Measurements from ENCODE around the gene MYF5.
"Not testable (repeated sequence)": the region's sequence is repeated elsewhere in the genome, so short reads cannot be mapped to it uniquely, and the experiment has no call there.

MYF5 gene

DNA sequence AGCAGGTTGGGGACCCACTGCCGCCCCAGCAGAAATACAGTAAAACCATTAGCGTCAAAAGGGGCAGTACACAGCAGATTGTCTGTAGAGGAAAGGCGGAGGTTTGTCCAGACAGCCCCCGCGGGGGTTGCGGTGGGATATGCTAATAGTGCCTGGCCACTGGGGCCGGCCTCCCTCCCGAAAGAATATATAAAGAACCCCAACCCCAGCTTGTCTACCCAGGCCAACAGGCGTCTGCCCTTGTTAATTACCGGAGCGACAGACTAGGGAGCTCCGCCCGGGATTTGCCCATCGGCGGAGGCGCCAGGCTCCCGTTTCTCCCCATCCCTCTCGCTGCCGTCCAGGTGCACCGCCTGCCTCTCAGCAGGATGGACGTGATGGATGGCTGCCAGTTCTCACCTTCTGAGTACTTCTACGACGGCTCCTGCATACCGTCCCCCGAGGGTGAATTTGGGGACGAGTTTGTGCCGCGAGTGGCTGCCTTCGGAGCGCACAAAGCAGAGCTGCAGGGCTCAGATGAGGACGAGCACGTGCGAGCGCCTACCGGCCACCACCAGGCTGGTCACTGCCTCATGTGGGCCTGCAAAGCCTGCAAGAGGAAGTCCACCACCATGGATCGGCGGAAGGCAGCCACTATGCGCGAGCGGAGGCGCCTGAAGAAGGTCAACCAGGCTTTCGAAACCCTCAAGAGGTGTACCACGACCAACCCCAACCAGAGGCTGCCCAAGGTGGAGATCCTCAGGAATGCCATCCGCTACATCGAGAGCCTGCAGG, at the start of gene MYF5:
TSS of gene MYF5 (plus strand) at position 217 of the 774 bp plus-strand sequence. CDS start at position 369, 152 bp downstream.
- no peak for DNase-seq (ENCODE audit: low read depth in 2 of 2, low spot score in 1 of 2)

DNA sequence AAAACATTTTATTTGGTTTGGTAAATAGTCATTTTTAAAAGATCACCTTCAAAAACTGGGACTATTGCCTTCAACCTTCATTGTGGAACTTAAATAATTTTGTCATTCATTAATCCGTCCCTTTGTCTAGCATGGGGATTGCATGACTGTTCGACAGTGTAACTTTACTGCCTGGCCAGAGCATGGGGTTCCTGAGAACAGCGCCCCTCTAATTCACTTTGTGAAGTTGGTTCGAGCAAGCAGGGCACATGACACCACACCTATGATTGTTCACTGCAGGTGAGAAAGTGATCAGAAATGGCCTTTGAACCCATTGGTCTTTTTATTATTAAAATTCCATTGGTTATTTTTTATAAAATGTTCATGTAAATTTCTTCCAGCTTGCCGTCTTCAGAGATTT, 46.5 kb upstream of the MYF5 start:
- DNase-seq (ENCODE audit: low read depth in 2 of 2, low spot score in 1 of 2), result no peak

DNA sequence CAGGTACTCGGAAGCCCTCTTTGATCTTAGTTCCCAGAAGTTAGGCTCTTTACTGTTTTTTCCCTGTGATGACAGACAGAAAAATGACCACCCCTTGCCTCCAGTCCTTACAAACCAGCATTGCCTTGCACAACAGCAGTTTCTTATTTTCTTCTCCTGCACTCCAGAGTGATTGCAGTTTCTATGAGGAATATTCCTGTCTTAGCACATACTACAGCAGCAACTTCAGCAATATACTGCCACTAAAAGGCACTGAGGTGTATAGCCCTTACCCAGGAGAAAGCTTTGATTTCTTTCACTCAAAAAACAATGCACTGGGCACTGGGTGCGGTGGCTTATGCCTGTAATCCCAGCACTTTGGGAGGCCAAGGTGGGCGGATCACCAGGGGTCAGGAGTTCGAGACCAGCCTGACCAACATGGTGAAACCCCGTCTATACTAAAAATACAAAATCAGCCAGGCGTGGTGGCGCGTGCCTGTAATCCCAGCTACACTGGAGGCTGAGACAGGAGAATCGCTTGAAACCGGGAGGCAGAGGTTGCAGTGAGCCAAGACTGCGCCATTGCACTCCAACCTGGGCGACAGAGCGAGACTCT, 40.6 kb upstream of the MYF5 start:
- DNase-seq (ENCODE audit: low read depth in 2 of 2, low spot score in 1 of 2), result not testable (repeated sequence)

DNA sequence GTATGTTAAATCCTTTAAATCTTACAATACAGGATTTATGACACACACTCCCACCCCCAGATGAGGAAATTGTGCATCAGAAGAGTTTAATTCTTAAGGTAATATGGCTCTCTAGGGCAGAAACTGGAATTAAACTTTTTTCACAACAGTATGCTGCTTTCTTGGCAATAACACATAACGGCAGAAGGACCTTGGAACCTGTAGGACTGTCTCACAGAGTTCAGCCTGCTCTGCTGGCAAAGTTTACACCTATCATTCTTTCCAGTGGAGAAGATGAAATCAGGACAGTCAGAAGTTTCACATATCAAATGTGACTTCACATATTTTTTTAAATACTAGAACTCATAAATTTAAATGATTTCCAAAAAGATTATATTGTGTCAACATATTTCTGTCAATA, 39.9 kb upstream of the MYF5 start:
- DNase-seq (ENCODE audit: low read depth in 2 of 2, low spot score in 1 of 2), result no peak

DNA sequence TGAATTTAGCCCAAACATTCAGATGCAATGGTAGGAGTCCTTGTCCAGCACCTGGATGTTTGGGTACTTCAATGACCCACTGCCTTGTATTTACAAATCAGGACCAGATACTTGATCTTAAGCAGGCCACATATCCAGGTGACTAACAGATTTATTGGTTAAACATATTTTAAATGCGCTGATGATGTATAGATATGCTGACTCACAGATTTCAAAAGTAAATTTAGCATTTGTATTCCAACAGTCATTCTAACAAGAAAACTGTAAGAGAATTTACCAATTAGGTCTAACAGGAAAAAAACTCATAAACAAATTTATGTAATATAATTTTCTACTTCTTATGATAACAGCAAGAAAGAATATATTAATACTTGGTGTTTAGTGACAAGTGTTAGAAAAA, 38.7 kb upstream of the MYF5 start:
- DNase-seq (ENCODE audit: low read depth in 2 of 2, low spot score in 1 of 2), result no peak

DNA sequence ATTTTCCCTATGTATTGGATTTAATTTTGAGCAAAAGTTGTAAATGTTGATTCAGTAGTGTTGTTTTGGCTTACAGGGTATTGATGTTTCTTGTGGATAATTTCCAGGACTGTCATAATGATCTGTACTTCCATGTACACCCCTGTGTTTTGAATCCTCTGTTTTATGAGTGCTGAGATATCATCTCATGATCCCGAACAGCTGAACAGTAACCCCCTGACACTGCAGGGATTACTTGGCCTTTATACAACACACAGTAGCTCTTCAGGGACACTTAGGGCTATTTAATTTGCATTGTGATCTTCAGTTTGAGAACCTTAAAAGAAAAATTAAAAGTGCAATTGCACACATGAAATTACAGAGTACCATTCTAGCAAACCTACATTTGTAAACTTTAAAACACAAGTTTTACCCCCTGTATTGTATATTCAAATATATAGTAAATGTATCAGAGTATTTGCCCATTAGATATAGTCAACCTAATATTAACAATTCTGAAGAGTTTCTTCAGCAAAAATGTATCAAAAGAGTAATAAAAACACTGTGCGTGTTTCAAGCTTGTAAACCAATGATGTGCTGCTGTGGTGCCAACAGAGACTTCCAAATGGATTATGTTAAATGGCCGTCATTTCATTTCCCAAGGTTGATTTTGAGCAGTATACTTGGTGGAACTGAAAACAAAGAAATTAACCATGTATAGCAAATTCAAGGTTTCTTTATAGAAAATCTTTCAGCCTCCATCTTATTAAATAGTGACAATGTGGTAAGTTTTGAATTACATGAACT, 37.2 kb upstream of the MYF5 start:
- no peak for DNase-seq (ENCODE audit: low read depth in 2 of 2, low spot score in 1 of 2)

DNA sequence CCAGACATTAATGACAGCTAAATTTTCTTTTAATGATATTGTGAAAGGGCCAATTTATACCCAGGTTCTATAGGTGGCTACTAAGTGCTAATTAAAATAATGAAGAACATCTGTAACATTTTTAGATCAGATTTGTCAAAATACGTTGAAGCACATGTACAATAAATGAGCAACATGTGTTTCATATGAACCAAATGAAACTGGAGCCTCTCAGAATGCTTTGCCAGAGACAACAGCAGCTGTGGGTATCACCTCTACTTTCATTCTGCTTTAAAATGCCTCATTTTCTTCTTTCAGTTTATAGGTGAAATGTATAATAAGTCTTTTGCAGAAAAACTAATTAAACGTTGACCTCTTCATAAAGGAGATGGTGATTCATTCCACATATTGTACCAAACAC, 35.4 kb upstream of the MYF5 start:
- no peak for DNase-seq (ENCODE audit: low read depth in 2 of 2, low spot score in 1 of 2)

DNA sequence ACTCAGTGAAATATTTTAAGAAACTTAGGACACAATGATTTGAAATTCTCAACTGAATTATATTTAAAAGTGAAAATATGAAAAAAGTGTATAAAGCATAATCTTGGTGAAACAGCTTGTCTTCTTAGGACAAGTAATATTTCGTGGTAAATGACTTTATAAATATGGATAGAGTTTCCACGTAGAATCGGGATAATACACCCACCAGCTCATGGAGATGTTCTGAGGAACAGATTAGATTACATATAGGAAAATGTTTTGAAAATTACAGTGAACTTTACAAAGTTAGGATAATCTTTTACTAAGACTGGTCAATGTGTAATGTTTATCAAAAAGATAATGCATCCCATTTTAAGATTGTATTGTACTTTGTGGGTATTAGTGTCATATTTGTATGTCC, 34.9 kb upstream of the MYF5 start:
- DNase-seq (ENCODE audit: low read depth in 2 of 2, low spot score in 1 of 2), result no peak

DNA sequence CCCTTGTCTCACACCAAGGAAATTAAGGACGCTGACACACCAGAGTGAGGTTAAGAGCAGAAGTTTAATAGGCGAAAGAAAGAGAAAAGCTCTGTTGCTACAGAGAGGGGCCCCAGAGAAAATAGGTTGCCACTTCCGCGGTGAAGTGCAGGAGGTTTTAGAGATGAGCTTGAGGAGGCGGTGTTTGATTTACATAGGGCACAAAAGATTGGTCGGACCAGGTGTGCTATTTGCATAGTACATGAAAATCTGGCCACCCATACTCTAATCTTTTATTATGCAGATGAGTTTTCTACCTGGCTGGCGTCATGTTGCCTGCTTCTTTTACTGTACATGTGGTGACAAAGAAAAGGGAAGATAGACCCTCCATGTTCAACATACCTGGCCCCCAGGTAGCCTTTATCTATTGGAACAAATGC, 32.6 kb upstream of the MYF5 start:
- no peak for DNase-seq (ENCODE audit: low read depth in 2 of 2, low spot score in 1 of 2)

DNA sequence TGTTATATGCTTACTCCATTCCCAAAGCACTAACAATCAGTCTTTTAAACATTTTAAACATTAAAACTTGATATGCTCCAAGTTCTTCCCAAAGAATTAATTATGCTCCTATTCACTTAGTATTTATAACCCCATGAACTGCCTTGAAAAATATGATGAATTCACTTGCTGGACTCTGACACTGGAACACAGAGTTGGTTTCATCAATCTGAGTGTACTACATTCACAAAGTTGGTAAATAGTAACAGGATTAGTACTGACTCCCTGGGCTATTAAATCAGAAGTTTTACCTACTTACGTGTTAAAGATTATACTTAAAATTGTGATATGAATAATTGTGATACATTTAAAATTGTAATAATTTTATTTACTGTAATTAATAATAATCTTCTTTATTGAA, 26.6 kb upstream of the MYF5 start:
- DNase-seq (ENCODE audit: low read depth in 2 of 2, low spot score in 1 of 2), result no peak

DNA sequence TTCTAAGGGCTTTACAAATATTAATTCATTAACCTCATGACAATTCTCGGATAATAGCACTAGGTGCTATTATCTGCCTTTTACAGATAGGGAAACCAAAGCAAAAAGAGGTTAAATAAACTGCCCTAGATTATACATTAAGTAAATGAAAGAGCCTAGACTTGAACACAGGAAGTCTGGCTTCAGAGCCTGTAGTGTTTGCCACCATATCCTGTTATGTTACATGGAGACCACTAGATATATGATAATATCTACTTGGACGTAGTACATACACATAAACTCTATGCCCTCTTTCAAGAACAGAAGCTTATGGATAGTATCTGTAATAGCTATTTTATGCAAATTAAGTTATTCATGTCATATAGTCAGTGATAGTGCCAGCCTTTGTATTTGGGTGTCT, 26.2 kb upstream of the MYF5 start:
- DNase-seq (ENCODE audit: low read depth in 2 of 2, low spot score in 1 of 2), result no peak

DNA sequence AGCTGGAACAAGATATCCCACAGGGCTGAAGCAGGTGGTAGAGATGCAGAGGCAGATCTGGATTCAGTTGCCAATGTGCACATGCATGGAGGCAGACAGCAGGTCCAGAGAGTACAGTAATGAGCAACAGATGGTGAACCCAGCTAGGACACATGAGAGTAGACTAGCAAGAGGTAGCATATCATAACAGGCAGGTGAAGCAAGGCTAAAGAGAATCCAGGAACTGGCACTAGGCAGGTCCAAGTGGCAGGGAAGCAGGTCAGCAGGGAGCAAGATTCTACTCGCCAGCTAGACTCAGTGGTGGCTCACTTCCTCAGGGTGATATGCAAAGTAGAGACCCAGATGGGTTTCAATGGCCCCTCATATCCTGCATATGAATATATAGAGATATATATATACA, 24.6 kb upstream of the MYF5 start:
- no peak for DNase-seq (ENCODE audit: low read depth in 2 of 2, low spot score in 1 of 2)

DNA sequence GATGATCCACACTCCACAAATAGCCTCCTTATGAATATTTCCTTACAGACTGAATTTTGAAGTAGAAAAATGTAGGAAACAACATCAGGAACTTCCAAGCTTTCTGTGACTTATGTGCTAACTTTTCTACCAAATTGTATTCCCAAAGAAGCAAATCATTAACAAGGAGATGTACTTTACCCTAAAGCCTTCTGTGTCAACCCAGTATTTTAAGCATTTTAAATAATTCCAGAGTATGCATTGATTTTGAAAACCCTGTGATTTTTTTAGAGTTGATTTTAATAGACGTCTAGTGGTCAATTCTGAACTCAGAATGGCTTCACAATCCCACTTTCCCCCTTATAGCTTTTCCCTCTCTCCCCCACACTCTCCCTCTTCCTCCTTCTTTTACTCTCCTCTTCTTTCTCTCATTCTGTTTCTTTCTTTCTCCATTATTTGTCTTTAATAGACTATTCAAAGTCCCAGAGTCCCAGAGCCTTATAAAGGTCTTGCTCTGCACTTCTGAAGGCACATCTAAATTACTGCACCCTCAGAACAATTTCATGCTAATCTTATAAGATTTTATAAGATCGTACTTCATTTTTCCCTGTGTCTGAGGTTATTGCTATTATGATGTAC, 19.3 kb upstream of the MYF5 start:
- no peak for DNase-seq (ENCODE audit: low read depth in 2 of 2, low spot score in 1 of 2)

DNA sequence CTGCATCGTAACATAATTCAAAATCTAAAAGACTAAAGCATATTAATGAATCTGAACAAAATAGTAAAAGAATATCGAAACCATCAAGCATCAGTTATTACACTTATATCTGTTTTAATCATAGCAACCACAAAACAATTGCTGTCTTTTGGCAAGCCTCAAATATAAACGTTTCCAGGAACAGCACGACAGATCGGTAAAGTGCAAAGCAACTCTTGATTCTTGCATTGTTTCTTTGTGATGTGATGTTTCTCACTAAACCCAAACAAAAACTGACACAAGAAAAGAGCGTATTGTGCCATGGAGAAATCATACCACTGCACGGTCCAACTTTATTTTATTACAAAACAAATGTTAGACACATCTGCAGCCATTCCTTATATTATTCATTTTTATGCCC, 18.5 kb upstream of the MYF5 start:
- DNase-seq (ENCODE audit: low read depth in 2 of 2, low spot score in 1 of 2), result no peak

DNA sequence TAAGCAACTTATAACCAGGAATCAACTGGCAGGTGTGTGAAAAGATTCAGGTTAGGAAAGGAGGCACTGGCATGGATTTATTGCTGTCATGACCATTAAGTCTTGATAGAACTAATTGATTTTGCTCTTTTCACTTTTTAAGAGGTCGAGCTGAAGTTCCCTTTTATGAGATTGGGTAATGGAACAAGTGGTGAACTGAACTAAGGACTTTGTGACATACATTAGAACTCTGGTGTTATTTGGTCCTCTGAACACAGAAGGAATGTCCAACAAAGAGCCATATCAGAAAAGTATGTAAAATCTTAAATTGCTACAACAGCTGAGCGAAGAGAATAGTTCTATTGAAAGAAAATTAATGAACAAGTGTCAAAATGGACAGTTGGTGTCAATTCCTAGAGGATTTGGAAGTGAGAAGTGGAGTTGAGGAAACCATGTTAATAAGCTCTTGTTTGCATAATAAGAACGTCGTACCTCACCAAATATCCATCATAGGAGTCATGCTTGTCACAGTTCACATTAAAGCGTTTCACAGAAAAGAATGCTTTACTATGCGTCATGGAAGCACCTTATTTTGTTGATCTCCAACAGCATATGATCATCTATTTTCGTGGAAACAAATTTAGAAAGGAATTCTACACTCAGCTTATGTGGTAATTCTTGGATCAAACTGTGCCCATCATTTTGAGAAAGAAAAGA, 17.7 kb upstream of the MYF5 start:
- no peak for DNase-seq (ENCODE audit: low read depth in 2 of 2, low spot score in 1 of 2)

DNA sequence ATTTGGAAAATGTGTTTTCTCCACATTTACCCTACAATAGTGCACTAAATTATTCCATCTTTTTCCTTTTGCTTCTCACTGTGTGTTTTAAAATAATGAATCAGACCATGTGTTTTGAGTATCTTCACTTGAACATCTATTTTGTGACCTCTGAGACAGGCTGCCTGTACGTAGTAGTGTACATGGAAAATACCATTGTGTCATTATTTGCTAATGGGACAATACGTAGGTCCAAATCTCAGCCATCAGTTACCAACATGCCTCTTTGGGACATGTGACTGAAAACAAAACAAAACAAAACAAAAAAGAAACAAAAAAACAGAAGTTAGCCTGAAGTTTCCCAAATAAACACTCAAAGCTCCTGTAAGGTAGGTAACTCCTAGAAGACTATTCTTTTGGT, 16.4 kb upstream of the MYF5 start:
- no peak for DNase-seq (ENCODE audit: low read depth in 2 of 2, low spot score in 1 of 2)

DNA sequence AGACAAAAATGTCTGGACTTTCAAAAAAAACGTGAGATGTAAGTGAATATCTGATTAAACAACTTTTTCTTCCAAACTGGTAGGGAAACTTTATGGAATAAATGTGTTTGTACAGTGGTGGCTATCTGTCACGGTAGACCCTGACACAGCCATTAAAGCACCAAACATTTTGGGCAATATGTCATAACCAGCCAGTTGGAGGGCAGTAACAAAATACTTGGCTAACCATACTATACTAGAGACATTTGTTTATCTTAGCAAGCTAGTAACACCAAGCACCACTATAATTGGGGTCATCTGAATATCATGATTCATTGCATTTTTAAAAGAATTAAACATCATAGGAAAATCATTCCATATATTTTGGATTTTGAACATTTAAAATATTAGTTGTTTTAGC, 15.3 kb upstream of the MYF5 start:
- no peak for DNase-seq (ENCODE audit: low read depth in 2 of 2, low spot score in 1 of 2)

DNA sequence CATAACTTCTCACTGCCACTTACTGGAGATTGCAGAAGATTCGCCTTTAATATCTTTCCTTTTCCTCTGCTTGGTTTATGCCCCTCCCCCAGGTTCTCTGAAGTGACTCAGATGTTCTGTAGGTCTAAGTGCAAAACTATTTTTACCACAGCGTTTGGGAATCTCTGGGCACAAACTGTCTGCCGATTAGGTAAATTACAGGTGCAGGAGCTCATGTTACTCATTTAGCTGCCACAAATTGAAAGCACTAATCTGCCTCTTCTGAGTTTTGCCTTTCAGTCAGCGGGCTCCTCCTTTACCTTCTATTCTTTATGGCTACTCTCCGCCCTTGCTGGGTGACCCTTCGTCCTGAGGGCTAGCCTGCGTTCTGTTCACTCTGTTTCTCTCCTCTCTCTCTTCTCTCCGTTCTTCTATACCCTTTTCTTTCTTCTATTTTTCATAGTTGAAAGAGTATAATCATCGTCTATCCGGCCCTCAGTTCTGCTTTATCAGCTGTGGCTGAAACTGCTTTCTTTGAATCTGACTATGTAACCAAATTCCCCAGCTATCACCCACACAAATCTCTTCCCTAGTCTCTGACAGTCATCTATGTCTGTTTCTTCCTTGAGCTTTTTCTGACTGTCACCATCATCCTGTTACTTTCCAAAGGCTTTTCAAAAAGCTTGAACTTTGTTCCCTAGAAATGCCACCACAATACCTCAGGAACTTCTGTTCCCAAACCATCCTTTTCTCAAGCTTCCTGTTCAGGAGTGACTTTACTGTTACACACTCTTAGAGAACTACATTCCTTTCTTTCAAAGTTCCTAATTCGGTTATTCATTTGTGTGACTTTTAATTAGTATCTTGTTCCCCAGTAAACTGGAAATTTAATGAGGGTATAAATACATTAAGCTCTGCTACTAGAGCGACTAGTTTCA, 13.6 kb upstream of the MYF5 start:
- no peak for DNase-seq (ENCODE audit: low read depth in 2 of 2, low spot score in 1 of 2)

DNA sequence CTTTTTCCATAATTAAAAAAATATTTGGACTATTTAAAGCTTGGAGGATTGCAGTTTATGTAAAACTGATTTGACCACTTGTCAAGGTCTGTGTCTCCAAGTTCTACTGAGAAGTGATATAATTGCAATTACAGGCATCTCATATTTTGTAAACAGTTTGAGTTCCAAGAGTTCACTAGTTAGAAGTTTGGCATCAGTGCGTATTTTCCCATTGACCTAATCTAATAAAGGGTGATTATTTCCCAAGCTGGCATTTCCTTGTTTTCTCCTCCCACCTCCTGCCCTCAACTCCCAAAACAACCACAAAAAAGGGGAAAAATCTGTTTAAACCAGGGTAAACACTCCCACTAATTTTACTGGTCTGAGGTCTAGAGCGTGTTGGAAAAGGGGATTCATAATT, 12.3 kb upstream of the MYF5 start:
- DNase-seq (ENCODE audit: low read depth in 2 of 2, low spot score in 1 of 2), result no peak

DNA sequence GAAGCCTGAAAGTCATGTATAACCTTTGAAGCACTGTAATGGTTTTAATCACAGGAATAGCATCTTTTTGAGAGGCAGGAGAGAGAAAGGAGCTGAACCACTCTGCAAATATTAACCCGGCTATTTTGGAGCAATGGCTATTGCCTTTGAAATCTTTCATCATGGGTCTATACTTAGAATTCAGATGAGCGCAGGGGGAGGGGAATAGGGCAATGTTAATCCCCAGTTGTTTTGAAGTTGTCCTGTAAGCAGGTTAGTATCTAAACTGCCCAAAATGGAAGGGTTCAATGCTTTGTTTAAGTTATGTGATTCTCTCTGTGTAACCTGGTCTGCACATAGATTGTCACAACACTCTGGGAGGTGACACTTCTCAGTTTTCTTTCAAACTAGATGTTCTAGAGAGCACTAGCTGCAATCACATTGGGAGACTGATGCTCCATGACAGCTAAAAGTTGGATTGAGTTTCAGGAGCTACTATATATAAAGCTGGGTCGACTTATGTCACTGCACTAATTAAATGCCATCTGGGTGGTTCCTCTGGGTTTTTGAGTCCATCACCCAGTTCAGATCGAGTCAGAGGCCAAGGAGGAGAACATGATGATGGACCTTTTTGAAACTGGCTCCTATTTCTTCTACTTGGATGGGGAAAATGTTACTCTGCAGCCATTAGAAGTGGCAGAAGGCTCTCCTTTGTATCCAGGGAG, 9.4 kb upstream of the MYF5 start, which contains the start of gene MYF6:
TSS of gene MYF6 (plus strand) at position 509 of the 704 bp plus-strand sequence. CDS start at position 595, 86 bp downstream.
- no peak for DNase-seq (ENCODE audit: low read depth in 2 of 2, low spot score in 1 of 2)
